ENCODE data around the gene ACSS2. TPM values are rescaled to one million over a fixed set of nuclear protein-coding genes. Genes with fewer than 3 reads are reported as not detected.
A peak's percentile ranks its signal among the peaks of the same experiment; 100 is the strongest.

The ACSS2 gene
- total RNA-seq, 3 donors from 2014 or later: 191 to 479 (median 302) TPM

GRCh38 chr20:34884260-34884659, 7.8 kb downstream of the ACSS2 start:
- peaks cover 10% of the 10 kb centered on the region for H3K4me1 ChIP-seq (ENCODE audit: low read depth)
- no peaks in the 10 kb centered on the region for H3K36me3 ChIP-seq (ENCODE audit: low read depth)
- DNase-seq (no peak), ATAC-seq (no peak)
- H3K4me3 ChIP-seq: no peak overlapping the region
- intact Hi-C loops (cut with DNase I, micrococcal nuclease): no loop called here
- TF ChIP-seq, protein P1, sequence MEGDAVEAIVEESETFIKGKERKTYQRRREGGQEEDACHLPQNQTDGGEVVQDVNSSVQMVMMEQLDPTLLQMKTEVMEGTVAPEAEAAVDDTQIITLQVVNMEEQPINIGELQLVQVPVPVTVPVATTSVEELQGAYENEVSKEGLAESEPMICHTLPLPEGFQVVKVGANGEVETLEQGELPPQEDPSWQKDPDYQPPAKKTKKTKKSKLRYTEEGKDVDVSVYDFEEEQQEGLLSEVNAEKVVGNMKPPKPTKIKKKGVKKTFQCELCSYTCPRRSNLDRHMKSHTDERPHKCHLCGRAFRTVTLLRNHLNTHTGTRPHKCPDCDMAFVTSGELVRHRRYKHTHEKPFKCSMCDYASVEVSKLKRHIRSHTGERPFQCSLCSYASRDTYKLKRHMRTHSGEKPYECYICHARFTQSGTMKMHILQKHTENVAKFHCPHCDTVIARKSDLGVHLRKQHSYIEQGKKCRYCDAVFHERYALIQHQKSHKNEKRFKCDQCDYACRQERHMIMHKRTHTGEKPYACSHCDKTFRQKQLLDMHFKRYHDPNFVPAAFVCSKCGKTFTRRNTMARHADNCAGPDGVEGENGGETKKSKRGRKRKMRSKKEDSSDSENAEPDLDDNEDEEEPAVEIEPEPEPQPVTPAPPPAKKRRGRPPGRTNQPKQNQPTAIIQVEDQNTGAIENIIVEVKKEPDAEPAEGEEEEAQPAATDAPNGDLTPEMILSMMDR (IDR thresholded peaks at IDR 0.05): no peak
- no peaks in the 10 kb centered on the region for H3K9me3 ChIP-seq

- peak; percentile 71 for ATAC-seq
- no peaks in the 10 kb centered on the region for H3K9me3 ChIP-seq
- intact Hi-C loops (cut with DNase I, micrococcal nuclease): no loop called here
- no peak overlapping the region for H3K4me3 ChIP-seq
- no peak for DNase-seq
- no peaks in the 10 kb centered on the region for H3K36me3 ChIP-seq (ENCODE audit: low read depth)
- peaks cover 3% of the 10 kb centered on the region for H3K4me1 ChIP-seq (ENCODE audit: low read depth)
- TF ChIP-seq, protein P1 (IDR thresholded peaks at IDR 0.05): no peak
Observed at GRCh38 chr20:34886122-34886521, 9.7 kb downstream of the ACSS2 start.

GRCh38 chr20:34887023-34887422, 10.6 kb downstream of the ACSS2 start:
- Histone ChIP-seq H3K4me3 (no peak overlapping the region), H3K9me3 (no peaks in the 10 kb centered on the region), H3K4me1 (ENCODE audit: low read depth) (peaks cover 8% of the 10 kb centered on the region), H3K36me3 (ENCODE audit: low read depth) (no peaks in the 10 kb centered on the region)
- TF ChIP-seq, protein P1 (IDR thresholded peaks at IDR 0.05): no peak
- ATAC-seq (no peak), DNase-seq (no peak)
- intact Hi-C loops (cut with DNase I, micrococcal nuclease): no loop called here

DNA sequence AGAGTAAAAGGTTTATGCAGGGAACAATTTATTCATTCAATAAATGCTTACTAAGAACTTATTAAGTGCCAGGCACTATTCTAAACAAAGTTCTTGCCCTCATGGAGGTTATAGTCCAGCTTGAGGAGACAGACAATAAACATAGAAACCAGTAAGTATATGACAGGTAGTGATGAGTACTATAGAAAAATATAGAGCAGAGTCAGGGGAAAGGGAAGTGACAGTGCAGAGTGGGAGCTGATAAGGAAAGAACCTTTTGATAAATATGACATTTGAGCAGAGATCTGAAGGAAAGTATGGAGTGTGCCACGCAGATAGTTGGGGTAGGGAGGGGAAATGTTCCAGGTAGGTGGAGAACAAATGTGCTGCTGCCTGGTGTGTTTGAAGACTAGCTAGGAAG, 12.1 kb downstream of the ACSS2 start:
- no peak for DNase-seq
- no peaks in the 10 kb centered on the region for H3K9me3 ChIP-seq
- TF ChIP-seq, protein P1 (IDR thresholded peaks at IDR 0.05): no peak
- intact Hi-C loops (cut with DNase I, micrococcal nuclease): no loop called here
- H3K4me3 ChIP-seq: no peak overlapping the region
- no peak for ATAC-seq
- no peaks in the 10 kb centered on the region for H3K36me3 ChIP-seq (ENCODE audit: low read depth)
- H3K4me1 ChIP-seq (ENCODE audit: low read depth): peaks cover 12% of the 10 kb centered on the region

GRCh38 chr20:34891166-34892062, 15.0 kb downstream of the ACSS2 start:
- H3K9me3 ChIP-seq: no peaks in the 10 kb centered on the region
- TF ChIP-seq, protein P1 (IDR thresholded peaks at IDR 0.05): no peak
- intact Hi-C loops (cut with DNase I, micrococcal nuclease): no loop called here
- no peak for DNase-seq
- ATAC-seq: peak; percentile 36
- no peaks in the 10 kb centered on the region for H3K36me3 ChIP-seq (ENCODE audit: low read depth)
- no peak overlapping the region for H3K4me3 ChIP-seq
- peaks cover 37% of the 10 kb centered on the region for H3K4me1 ChIP-seq (ENCODE audit: low read depth)

Data from mucosa of descending colon (tissue), 3 donors.